Stomach (tissue), 9 donors: ENCODE results near the gene DST. TPM values are rescaled to one million over a fixed set of nuclear protein-coding genes. Genes with fewer than 3 reads are reported as not detected.
A peak's percentile ranks its signal among the peaks of the same experiment; 100 is the strongest.

Source experiments
- DNase-seq, 2 donors: peaks; one replicate each; pipeline versions ENCODE4 v3.0.0 to v3.0.0-alpha.2; 2013 to 2019
- H3K27ac ChIP-seq, 5 donors: fragments of 200-600 bp in 4 of 5; sonication (generic) in 4 of 5; one replicate each; pipeline ENCODE4 v1.5.1; 2013 to 2019; ENCODE audit warnings: mild to moderate bottlenecking in 1 of 5, moderate library complexity in 1 of 5
- H3K27me3 ChIP-seq, 3 donors: fragments of 200-600 bp; sonication (generic); one replicate each; pipeline ENCODE4 v1.5.1; 2017 to 2019; ENCODE audit warnings: mixed run types in 1 of 3
- H3K36me3 ChIP-seq, 4 donors: fragments of 200-600 bp; sonication (generic); 1 replicate in 3 of 4; 2 replicates in 1 of 4; pipeline ENCODE4 v1.5.1; 2016 to 2019
- H3K4me1 ChIP-seq, 4 donors: fragments of 200-600 bp; sonication (generic); one replicate each; pipeline ENCODE4 v1.5.1; 2016 to 2019
- H3K4me3 ChIP-seq, 4 donors: fragments of 200-600 bp; sonication (generic) in 3 of 4; one replicate each; pipeline ENCODE4 v1.5.1; 2016 to 2019; ENCODE audit warnings: mild to moderate bottlenecking in 1 of 4
- H3K9me3 ChIP-seq, 4 donors: fragments of 200-600 bp; sonication (generic); one replicate each; pipeline ENCODE4 v1.5.1; 2016 to 2019
- EP300 ChIP-seq: sonication (generic); formaldehyde crosslinking; IDR thresholded peaks from one replicate; pipeline ENCODE4 v1.6.1; 2017; ENCODE audit warnings: antibody characterized with exemption
- POLR2A ChIP-seq, 4 donors: fragments of 450-650 bp; IDR thresholded peaks; one replicate each; pipeline ENCODE4 v1.6.1; 2016; ENCODE audit warnings: antibody characterized with exemption in 4 of 4, control low read depth in 2 of 4, mild to moderate bottlenecking in 1 of 4, moderate library complexity in 1 of 4
- POLR2AphosphoS5 ChIP-seq, 3 donors: sonication (generic); formaldehyde crosslinking; IDR thresholded peaks; one replicate each; pipeline ENCODE4 v1.6.1; 2016; ENCODE audit warnings: antibody characterized with exemption in 3 of 3
- WGBS, 5 donors: extraction: QIAGEN DNeasy Blood & Tissue Kit in 3 of 5; methylation state at CpG; one replicate each; pipeline versions ENCODE4 v1.1.5 to v1.1.7; 2013 to 2018; 5-methylcytosine and 5-hydroxymethylcytosine counted together
- intact Hi-C: fragments of 100-400 bp; cut with DNase I; formaldehyde crosslinking; loops from one replicate; pipeline ENCODE4 v1.15.1; 2023; ENCODE audit warnings: low total_unique reads
- polyA plus RNA-seq, 3 donors: library from polyadenylated mRNA; stranded (reverse); fragments of 200-250 nt; gene quantifications; one replicate each; pipeline ENCODE4 v1.2.3, GENCODE V29; 2013
- total RNA-seq, 5 donors: library from RNA; depleted of rRNA; stranded (reverse); fragments of >200 nt; gene quantifications; one replicate each; pipeline versions ENCODE4 v1.1.0 to v1.2.3, GENCODE V29; 2014 to 2016
- TF ChIP-seq, protein P1 (sequence below), 7 experiments: fragments of 450-650 bp in 4 of 7; fragments of 200-600 bp in 3 of 7; sonication (generic) in 3 of 7; IDR thresholded peaks; one replicate each; pipeline ENCODE4 v1.5.1; 2016 to 2019; ENCODE audit warnings: antibody characterized with exemption in 7 of 7, control low read depth in 2 of 7, mild to moderate bottlenecking in 1 of 7
- donor health status: healthy with polysubstance abuse.
- donor health status: Bipolar disorder and iron deficiency.
- donor health status: healthy.

DST gene
- total and polyA plus RNA-seq, 8 donors, result 16.3 to 623 (median 200) TPM

GRCh38 chr6:56595490-56596122 lies 47.1 kb downstream of the DST start:
- peak; percentile 34 to 73 for DNase-seq
- H3K36me3 ChIP-seq, result peaks cover 6 to 50% (median 46%) of the 10 kb centered on the region in 4 donors
- H3K27me3 ChIP-seq, result no peaks in the 10 kb centered on the region
- peaks cover 0 to 13% (median 0%) of the 10 kb centered on the region in 4 donors for H3K4me1 ChIP-seq
- H3K27ac ChIP-seq, result no peak overlapping the region
- H3K4me3 ChIP-seq, result no peak overlapping the region
- intact Hi-C loops, result loop anchor here (10.0 kb wide), 1 partner anchor 241 kb away; no protein-coding TSS in a partner anchor
- TF ChIP-seq, protein P1, sequence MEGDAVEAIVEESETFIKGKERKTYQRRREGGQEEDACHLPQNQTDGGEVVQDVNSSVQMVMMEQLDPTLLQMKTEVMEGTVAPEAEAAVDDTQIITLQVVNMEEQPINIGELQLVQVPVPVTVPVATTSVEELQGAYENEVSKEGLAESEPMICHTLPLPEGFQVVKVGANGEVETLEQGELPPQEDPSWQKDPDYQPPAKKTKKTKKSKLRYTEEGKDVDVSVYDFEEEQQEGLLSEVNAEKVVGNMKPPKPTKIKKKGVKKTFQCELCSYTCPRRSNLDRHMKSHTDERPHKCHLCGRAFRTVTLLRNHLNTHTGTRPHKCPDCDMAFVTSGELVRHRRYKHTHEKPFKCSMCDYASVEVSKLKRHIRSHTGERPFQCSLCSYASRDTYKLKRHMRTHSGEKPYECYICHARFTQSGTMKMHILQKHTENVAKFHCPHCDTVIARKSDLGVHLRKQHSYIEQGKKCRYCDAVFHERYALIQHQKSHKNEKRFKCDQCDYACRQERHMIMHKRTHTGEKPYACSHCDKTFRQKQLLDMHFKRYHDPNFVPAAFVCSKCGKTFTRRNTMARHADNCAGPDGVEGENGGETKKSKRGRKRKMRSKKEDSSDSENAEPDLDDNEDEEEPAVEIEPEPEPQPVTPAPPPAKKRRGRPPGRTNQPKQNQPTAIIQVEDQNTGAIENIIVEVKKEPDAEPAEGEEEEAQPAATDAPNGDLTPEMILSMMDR (IDR thresholded peaks at IDR 0.05), result peak in 4 of 7 experiments; percentile 25 to 63 (median 48)
- TF ChIP-seq POLR2A (IDR thresholded peaks at IDR 0.05), result no peak
- no peaks in the 10 kb centered on the region for H3K9me3 ChIP-seq
- 46 to 53% (median 48%) methylated on average over 6 of the region's 6 CpGs for WGBS, 5 donors

GRCh38 chr6:56594699-56595098 lies 48.0 kb downstream of the DST start:
- no peaks in the 10 kb centered on the region for H3K9me3 ChIP-seq
- TF ChIP-seq POLR2AphosphoS5 (IDR thresholded peaks at IDR 0.05) (no peak), EP300 (no peak), POLR2A (IDR thresholded peaks at IDR 0.05) (no peak)
- TF ChIP-seq, protein P1 (IDR thresholded peaks at IDR 0.05), result no peak
- no peaks in the 10 kb centered on the region for H3K27me3 ChIP-seq
- H3K27ac ChIP-seq, result no peak overlapping the region
- intact Hi-C loops, result loop anchor here (10.0 kb wide), 1 partner anchor 240 kb away; no protein-coding TSS in a partner anchor
- peaks cover 7 to 46% (median 42%) of the 10 kb centered on the region in 4 donors for H3K36me3 ChIP-seq
- peak; percentile 36 to 40 for DNase-seq
- no peak overlapping the region for H3K4me3 ChIP-seq
- peaks cover 0 to 13% (median 0%) of the 10 kb centered on the region in 4 donors for H3K4me1 ChIP-seq

DNA sequence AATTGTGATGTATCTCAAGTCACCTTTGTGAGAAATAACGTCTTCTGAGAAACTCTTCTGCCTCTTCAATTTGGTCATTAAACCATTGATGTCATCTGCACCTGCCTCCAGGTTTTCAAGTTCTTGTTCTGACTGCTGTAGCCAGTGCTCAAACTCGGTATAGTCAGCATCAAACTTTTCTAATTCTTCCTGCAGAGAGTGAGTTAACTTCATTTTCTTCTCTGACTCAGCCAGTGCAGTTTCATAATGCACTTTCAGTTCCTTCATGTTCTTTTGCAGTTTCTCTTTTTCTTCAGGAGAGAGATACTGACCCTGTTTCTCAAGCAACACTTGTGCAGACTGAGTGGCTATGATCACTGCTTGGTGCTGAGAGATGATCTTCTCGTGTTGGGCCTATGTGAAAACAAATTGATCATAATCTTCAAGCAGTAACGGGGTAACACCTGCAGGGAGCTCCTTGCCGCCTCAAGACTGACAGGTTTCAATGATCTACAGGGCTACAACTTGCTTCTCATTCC lies 48.8 kb downstream of the DST start:
- no peak for TF ChIP-seq POLR2A (IDR thresholded peaks at IDR 0.05)
- TF ChIP-seq EP300, result no peak
- TF ChIP-seq, protein P1 (IDR thresholded peaks at IDR 0.05), result no peak
- TF ChIP-seq POLR2AphosphoS5 (IDR thresholded peaks at IDR 0.05), result no peak
- no peak overlapping the region for H3K4me3 ChIP-seq
- peaks cover 0 to 13% (median 0%) of the 10 kb centered on the region in 4 donors for H3K4me1 ChIP-seq
- no peaks in the 10 kb centered on the region for H3K9me3 ChIP-seq
- no peak for DNase-seq
- intact Hi-C loops, result loop anchor here (10.0 kb wide), 1 partner anchor 239 kb away; no protein-coding TSS in a partner anchor
- H3K27me3 ChIP-seq, result no peaks in the 10 kb centered on the region
- peak overlapping the region in 1 of 5 donors; percentile 7 for H3K27ac ChIP-seq
- H3K36me3 ChIP-seq, result peaks cover 7 to 46% (median 40%) of the 10 kb centered on the region in 4 donors
- WGBS, 5 donors, result 63 to 77% (median 75%) methylated on average over 5 of the region's 5 CpGs

DNA sequence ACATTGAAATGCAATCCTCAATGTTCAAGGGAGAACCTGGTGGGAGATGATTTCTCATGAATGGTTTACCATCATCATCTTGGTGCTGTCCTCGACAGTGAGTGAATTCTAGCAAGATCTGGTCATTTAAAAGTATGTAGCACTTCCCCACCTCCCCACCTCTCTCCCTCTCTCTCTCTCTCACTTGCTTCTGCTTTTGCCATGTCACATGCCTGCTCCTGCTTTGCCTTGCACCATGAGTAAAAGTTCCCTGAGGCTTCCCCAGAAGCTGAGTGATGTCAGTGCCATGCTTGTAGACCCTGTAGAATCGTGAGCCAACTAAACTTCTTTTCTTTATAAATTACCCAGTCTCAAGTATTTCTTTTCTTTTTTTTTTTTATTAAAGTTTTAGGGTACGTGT lies 60.5 kb downstream of the DST start:
- no peaks in the 10 kb centered on the region for H3K27me3 ChIP-seq
- no peaks in the 10 kb centered on the region for H3K4me1 ChIP-seq
- H3K36me3 ChIP-seq, result peaks cover 0 to 13% (median 9%) of the 10 kb centered on the region in 4 donors
- H3K27ac ChIP-seq, result no peak overlapping the region
- H3K4me3 ChIP-seq, result no peak overlapping the region
- TF ChIP-seq POLR2A (IDR thresholded peaks at IDR 0.05) (no peak), POLR2AphosphoS5 (IDR thresholded peaks at IDR 0.05) (no peak), EP300 (no peak)
- TF ChIP-seq, protein P1 (IDR thresholded peaks at IDR 0.05), result no peak
- 82 to 97% (median 86%) methylated on average over 3 of the region's 3 CpGs for WGBS, 5 donors
- intact Hi-C loops, result no loop called here
- DNase-seq, result no peak
- no peaks in the 10 kb centered on the region for H3K9me3 ChIP-seq
